ENCODE measurements around the gene XYLT1.
A peak's percentile ranks its signal among the peaks of the same experiment; 100 is the strongest.

XYLT1 gene

DNA sequence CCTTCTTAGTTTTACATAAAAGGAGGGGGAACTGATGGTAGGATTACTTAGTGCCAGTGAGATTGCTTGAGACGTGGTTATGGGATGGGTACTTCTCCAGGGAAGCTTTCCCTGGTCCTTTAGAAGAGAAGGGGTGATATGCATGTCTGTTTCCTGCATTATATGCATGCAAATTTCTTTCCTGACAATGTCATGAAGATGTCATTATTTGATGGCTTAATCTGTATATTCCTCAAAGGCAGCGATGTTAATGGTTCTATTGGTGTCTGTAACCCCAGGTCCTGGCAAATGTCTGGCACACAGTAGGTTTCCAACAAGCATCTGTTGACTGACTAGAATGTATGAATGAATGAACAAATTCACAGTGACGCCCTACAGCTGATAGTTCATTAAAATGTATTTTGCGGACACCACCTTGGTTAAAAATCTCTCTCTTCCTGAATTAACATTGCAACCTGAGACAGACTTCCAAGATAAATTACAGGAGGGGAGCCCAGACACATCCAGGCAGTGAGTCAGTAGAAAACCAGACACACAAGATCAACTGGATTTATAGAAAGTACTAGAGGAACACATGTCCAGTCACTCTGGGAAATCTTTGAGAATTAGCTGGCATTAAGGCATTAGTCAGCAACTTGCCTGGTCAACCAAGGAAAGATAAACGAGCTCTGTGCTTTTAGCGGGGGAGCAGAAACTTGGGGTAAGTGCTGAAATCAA lies 293.4 kb downstream of the XYLT1 start:
- Histone ChIP-seq H3K36me3 (peaks cover 0 to 7% (median 4%) of the 10 kb centered on the region in 3 donors), H3K9me3 (no peaks in the 10 kb centered on the region), H3K4me1 (no peaks in the 10 kb centered on the region), H3K4me3 (no peak overlapping the region), H3K27me3 (no peaks in the 10 kb centered on the region), H3K27ac (no peak overlapping the region)
- TF ChIP-seq, protein P1, sequence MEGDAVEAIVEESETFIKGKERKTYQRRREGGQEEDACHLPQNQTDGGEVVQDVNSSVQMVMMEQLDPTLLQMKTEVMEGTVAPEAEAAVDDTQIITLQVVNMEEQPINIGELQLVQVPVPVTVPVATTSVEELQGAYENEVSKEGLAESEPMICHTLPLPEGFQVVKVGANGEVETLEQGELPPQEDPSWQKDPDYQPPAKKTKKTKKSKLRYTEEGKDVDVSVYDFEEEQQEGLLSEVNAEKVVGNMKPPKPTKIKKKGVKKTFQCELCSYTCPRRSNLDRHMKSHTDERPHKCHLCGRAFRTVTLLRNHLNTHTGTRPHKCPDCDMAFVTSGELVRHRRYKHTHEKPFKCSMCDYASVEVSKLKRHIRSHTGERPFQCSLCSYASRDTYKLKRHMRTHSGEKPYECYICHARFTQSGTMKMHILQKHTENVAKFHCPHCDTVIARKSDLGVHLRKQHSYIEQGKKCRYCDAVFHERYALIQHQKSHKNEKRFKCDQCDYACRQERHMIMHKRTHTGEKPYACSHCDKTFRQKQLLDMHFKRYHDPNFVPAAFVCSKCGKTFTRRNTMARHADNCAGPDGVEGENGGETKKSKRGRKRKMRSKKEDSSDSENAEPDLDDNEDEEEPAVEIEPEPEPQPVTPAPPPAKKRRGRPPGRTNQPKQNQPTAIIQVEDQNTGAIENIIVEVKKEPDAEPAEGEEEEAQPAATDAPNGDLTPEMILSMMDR (IDR thresholded peaks at IDR 0.05) = no peak
- DNase-seq = no peak
- intact Hi-C loops (cut with DNase I; ENCODE audit: low total_unique reads) = no loop called here

- H3K9me3 ChIP-seq = no peaks in the 10 kb centered on the region
- H3K27ac ChIP-seq = no peak overlapping the region
- H3K4me1 ChIP-seq = no peaks in the 10 kb centered on the region
- TF ChIP-seq, protein P1 (IDR thresholded peaks at IDR 0.05) = no peak
- no peaks in the 10 kb centered on the region for H3K27me3 ChIP-seq
- peaks cover 0 to 4% (median 0%) of the 10 kb centered on the region in 3 donors for H3K36me3 ChIP-seq
- DNase-seq = no peak
- no peak overlapping the region for H3K4me3 ChIP-seq
- intact Hi-C loops (cut with DNase I; ENCODE audit: low total_unique reads) = no loop called here
These were observed 294.6 kb downstream of the XYLT1 start for GRCh38 chr16:17176199-17176598.

DNA sequence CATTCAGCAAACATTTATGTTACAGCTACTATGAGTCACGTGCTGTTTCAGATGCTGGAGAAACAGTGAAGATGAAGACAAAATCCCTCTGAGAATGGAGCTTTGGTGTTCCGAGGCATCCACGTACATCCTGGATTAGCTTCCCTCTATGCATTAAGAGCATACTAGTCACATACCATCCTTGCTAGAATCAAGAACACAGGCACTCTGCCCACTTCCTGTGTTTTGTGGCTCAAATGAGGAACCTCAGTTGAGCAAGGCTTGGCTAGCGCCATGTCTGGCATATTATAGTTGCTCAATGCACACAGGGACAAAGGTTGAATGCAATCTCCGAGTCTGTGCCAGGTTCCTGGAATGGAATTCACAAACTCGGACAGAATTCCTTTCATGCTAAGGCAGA lies 297.5 kb downstream of the XYLT1 start:
- no peak overlapping the region for H3K4me3 ChIP-seq
- DNase-seq = peak; percentile 76 to 78
- no peaks in the 10 kb centered on the region for H3K9me3 ChIP-seq
- peaks cover 0 to 4% (median 0%) of the 10 kb centered on the region in 3 donors for H3K36me3 ChIP-seq
- no peaks in the 10 kb centered on the region for H3K27me3 ChIP-seq
- H3K4me1 ChIP-seq = no peaks in the 10 kb centered on the region
- intact Hi-C loops (cut with DNase I; ENCODE audit: low total_unique reads) = no loop called here
- TF ChIP-seq, protein P1 (IDR thresholded peaks at IDR 0.05) = no peak
- H3K27ac ChIP-seq = no peak overlapping the region

GRCh38 chr16:17171250-17172143 lies 299.3 kb downstream of the XYLT1 start:
- peaks cover 0 to 8% (median 4%) of the 10 kb centered on the region in 3 donors for H3K36me3 ChIP-seq
- no peaks in the 10 kb centered on the region for H3K4me1 ChIP-seq
- H3K27me3 ChIP-seq = no peaks in the 10 kb centered on the region
- intact Hi-C loops (cut with DNase I; ENCODE audit: low total_unique reads) = no loop called here
- H3K4me3 ChIP-seq = no peak overlapping the region
- DNase-seq = no peak
- no peaks in the 10 kb centered on the region for H3K9me3 ChIP-seq
- H3K27ac ChIP-seq = no peak overlapping the region
- TF ChIP-seq, protein P1 (IDR thresholded peaks at IDR 0.05) = no peak

- TF ChIP-seq, protein P1 (IDR thresholded peaks at IDR 0.05) = no peak
- no peaks in the 10 kb centered on the region for H3K4me1 ChIP-seq
- no peak overlapping the region for H3K27ac ChIP-seq
- intact Hi-C loops (cut with DNase I; ENCODE audit: low total_unique reads) = no loop called here
- no peaks in the 10 kb centered on the region for H3K9me3 ChIP-seq
- no peak overlapping the region for H3K4me3 ChIP-seq
- no peaks in the 10 kb centered on the region for H3K27me3 ChIP-seq
- peaks cover 0 to 8% (median 0%) of the 10 kb centered on the region in 3 donors for H3K36me3 ChIP-seq
- no peak for DNase-seq
These were observed 300.3 kb downstream of the XYLT1 start for GRCh38 chr16:17170435-17170834.

Data from tibial artery (tissue), 4 donors.